HG03108 (cell line): ENCODE results near the gene BET1.

Experiments
- ATAC-seq: cut with Tn5 transposase; IDR thresholded peaks from one replicate; pipeline ENCODE4 v1.9.1; 2021; ENCODE audit warnings: moderate library complexity; ENCODE audit not compliant: unreplicated experiment

Gene BET1

GRCh38 chr7:94015538-94015937, 11.4 kb upstream of the BET1 start:
- ATAC-seq, result no peak

DNA sequence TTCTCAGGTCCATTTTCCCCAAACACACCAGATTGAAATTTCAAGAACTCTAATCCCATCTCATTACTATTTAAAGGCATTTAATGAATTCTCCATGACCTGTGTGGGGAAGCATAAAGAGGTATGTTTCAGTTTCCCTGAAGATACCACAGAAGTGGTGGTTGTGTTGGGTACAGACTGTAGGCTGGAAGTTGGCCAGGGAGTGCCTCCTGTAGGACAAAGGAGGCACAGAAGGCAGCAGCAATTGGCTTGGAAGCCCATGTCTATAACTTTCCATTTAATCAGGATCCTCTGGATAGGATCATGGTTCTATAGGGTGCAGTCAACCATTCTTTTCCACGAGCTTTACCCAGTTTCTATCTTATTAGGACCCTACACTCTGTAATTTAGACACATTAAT, 8.6 kb upstream of the BET1 start:
- no peak for ATAC-seq

- no peak for ATAC-seq
These were observed 7.7 kb upstream of the BET1 start for GRCh38 chr7:94011714-94012353.

GRCh38 chr7:94008537-94008936, 4.4 kb upstream of the BET1 start:
- ATAC-seq, result no peak

DNA sequence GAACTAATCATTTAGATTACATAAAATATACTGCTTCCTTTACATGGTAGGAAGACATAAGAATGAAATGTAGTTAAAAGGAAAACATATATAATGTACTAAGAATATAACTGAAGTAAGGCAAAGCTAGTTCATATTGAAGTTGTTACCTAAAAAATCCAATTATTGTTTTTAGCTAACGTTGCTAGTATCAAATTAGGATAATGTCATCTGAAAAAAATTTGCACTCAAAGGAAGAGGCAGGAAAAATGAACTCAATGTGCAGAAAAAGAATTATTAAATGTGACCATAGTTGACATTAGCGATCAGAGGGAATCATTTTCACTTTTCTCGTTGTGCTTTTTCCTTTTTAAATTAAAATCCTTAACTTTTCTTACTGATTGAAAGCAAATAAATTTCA, 1.6 kb upstream of the BET1 start:
- ATAC-seq, result no peak

- peak; percentile 13 for ATAC-seq
These were observed 620 bp downstream of the BET1 start for GRCh38 chr7:94003446-94004023.

DNA sequence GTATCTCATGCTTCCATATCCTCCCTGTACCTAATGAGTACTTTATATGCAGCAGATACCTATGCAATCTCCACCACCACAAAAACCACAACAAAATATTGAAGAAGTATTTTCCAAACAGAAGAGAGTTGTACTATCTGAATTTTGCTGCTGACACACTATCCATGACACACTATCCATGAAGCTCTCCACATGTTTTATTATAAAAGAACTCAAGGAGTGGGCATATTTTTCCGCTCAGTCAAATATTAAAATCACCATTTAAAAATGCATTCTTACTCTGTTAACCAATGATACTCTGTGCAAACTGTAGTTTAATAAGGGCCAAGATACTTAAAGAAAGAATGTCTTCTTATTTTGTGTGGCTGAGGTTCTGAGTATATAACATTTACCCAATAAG, 2.8 kb downstream of the BET1 start:
- no peak for ATAC-seq

GRCh38 chr7:93997868-93998267, 6.3 kb downstream of the BET1 start:
- ATAC-seq, result no peak

DNA sequence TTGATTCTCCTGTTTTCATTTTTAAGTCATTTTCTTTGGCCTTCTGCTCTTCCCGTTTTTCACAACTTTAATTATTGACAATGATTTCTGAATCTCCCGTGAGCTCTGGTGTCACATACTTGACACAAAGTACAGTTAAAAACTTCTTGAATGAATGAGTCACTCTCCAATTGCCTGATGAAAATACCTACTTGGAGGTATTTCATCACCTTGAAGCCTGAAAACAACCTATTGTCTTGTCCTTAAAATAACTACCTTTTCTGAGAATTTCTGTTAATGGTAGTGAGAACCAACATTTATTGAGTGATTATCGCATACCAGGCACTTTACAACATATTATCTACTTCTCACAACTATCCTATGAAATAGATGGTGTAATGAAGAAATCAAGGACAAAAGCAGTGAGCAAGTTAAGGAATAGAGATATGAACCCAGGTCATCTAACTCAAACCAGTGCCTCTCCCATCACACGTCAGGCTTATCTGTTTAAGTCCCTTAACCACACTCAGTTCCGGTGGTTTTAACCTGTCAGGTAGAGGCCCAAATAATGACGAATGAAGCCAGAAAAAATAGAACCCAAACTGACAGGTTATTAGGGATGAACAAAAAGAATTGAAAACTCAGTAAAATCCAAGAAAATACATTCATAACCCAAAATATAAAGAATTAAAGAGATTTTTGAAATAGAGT, 11.6 kb downstream of the BET1 start:
- ATAC-seq, result peak; percentile 60

- ATAC-seq, result no peak
These were observed 16.9 kb downstream of the BET1 start for GRCh38 chr7:93987297-93987696.

- no peak for ATAC-seq
These were observed 19.1 kb downstream of the BET1 start for GRCh38 chr7:93985101-93985500.

DNA sequence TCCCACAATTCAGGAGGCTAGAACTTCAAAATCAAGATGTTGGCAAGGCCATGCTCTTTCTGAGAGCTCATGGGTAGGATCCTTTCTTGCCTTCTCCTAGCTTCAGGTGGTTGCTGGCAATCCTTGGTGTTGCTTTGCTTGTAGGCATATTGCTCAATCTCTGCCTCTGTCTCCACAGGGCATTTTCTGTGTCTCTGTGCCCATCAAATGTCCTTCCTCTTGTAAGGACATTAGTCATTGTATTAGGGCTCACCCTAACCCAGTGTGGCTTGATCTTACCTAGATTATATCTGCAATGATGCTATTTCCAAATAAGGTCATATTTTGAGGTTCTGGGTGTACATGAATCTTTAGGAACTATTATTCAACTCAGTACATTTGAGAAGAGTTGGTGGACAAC, 20.1 kb downstream of the BET1 start:
- no peak for ATAC-seq

GRCh38 chr7:93981480-93981874, 22.7 kb downstream of the BET1 start:
- ATAC-seq, result no peak

- ATAC-seq, result no peak
These were observed 23.2 kb downstream of the BET1 start for GRCh38 chr7:93980744-93981479.

DNA sequence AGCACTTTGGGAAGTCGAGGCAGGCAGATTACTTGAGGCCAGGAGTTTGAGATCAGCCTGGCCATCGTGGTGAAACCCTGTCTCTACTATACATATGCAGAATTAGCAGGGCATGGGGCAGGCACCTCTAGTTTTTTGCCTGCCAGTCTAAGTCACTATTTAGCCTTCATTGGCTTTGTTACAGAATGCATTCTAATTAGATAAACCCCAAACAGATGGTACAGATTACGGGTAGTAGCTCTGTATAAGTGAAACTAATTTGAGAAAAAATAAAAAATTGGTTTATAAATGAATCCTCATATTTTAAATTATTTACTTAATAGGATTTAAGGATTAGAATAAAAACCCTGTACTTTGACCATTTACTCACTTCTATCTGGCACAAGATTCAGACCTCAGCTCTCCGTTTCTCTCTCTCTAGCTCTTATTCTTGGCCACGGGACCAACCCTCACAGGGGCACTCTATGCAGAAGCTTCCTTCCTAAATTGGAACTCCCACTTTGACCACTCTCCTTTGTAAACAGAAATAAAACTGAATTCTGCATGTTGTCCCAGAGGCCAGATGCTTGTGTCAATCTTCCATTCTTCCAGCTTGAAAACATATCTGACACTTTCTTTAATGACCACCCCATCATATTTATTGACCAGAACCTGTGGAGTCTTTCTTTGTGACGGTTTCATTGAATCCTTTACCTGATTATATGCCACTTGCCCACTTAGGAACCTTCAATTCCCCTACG, 26.8 kb downstream of the BET1 start:
- no peak for ATAC-seq

- ATAC-seq, result no peak
These were observed 31.0 kb downstream of the BET1 start for GRCh38 chr7:93973134-93973533.

- ATAC-seq, result no peak
These were observed 32.0 kb downstream of the BET1 start for GRCh38 chr7:93972029-93972725.

DNA sequence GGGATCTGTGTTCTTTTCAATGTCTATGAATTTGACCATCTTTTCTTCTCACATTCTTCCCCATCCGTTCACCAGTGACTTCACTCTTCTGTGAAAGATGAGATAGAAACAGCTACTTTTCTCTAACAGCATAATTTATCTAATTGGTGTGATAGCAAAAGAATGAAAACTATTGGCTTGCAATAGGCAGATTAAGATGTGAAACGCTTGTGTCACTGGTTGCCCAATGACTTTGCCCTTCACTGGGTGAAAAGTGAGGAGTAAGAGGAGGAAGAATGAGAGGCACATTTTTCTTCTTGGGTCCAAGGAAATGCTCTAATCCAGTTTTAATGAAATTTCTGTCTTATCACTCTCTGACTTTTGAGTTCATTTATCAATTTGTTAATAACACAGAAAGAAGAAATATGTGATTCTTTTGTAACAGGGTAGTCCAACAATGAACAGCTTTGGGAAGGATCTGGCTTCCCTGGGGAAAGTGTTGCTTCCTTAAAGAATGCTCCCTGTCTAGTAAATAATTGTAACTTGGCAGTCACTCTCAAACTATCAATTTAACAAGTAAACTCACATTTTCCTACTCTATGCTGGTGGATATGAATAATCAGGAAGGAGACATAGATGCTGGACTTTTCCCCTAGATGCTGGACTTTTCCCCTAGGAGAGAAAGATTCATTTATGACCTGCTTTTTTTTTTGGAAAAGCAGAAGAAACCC, 35.1 kb downstream of the BET1 start:
- no peak for ATAC-seq

- no peak for ATAC-seq
These were observed 39.3 kb downstream of the BET1 start for GRCh38 chr7:93964813-93965212.

DNA sequence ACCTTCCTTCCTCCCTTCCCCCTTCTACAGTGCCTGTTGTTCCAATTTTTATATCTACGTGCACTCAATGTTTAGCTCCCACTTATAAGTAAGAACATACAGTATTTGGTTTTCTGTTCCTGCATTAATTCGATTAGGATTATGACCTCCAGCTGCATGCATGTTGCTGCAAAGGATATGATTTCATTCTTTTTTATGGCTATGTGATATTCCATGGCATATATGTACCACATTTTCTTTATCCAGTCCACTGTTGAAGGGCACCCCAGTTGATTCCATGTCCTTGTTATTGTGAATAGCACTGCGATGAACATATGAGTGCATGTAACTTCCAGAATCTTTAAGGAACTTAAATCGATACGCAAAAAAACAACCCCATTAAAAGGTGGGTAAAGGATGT, 39.9 kb downstream of the BET1 start:
- no peak for ATAC-seq
